Measurements from ENCODE around the gene ARHGEF3. TPM values are rescaled to one million over a fixed set of nuclear protein-coding genes. Genes with fewer than 3 reads are reported as not detected.

ARHGEF3 gene
- total RNA-seq, 3 donors from 2014 or later (not counting 1 experiment from before 2014, with no cell fraction given): 112 to 211 (median 135) TPM

GRCh38 chr3:56732109-56732508, 69.6 kb downstream of the ARHGEF3 start:
- ATAC-seq (peak in 2 of 3 donors; percentile 7 to 9), DNase-seq (no peak)
- H3K36me3 ChIP-seq (ENCODE audit: control insufficient read depth, insufficient read depth, low read length): peaks cover 81% of the 10 kb centered on the region
- H3K4me1 ChIP-seq (ENCODE audit: control insufficient read depth, insufficient read depth, low read length): peaks cover 33% of the 10 kb centered on the region
- intact Hi-C loops (cut with micrococcal nuclease): loop anchor here (5.0 kb wide), 1 partner anchor 50 kb away; no protein-coding TSS in a partner anchor
- H3K27ac ChIP-seq (ENCODE audit: low read length): peak overlapping the region; percentile 66
- Mint-ChIP-seq H3K9me3 (no peaks in the 10 kb centered on the region), H3K36me3 (peaks cover 47% of the 10 kb centered on the region), H3K27me3 (ENCODE audit: low read depth in 2 of 2) (no peaks in the 10 kb centered on the region), H3K27ac (peak overlapping the region; percentile 89 to 94), H3K4me3 (peak overlapping the region; percentile 83), H3K4me1 (peaks cover 48 to 70% of the 10 kb centered on the region in 2 donors)
- H3K9me3 ChIP-seq (ENCODE audit: control insufficient read depth, insufficient read depth, low read length): no peaks in the 10 kb centered on the region
- TF ChIP-seq, protein P1, sequence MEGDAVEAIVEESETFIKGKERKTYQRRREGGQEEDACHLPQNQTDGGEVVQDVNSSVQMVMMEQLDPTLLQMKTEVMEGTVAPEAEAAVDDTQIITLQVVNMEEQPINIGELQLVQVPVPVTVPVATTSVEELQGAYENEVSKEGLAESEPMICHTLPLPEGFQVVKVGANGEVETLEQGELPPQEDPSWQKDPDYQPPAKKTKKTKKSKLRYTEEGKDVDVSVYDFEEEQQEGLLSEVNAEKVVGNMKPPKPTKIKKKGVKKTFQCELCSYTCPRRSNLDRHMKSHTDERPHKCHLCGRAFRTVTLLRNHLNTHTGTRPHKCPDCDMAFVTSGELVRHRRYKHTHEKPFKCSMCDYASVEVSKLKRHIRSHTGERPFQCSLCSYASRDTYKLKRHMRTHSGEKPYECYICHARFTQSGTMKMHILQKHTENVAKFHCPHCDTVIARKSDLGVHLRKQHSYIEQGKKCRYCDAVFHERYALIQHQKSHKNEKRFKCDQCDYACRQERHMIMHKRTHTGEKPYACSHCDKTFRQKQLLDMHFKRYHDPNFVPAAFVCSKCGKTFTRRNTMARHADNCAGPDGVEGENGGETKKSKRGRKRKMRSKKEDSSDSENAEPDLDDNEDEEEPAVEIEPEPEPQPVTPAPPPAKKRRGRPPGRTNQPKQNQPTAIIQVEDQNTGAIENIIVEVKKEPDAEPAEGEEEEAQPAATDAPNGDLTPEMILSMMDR (IDR thresholded peaks at IDR 0.05): no peak
- whole genome bisulfite sequencing (ENCODE audit: insufficient coverage): 56% methylated on average over 8 of the region's 8 CpGs
- H3K27me3 ChIP-seq (ENCODE audit: control insufficient read depth, insufficient read depth, low read length): no peaks in the 10 kb centered on the region
- no peak overlapping the region for H3K4me3 ChIP-seq (ENCODE audit: low read length)

GRCh38 chr3:56725175-56725574, 76.6 kb downstream of the ARHGEF3 start:
- Histone ChIP-seq H3K27me3 (ENCODE audit: control insufficient read depth, insufficient read depth, low read length) (no peaks in the 10 kb centered on the region), H3K9me3 (ENCODE audit: control insufficient read depth, insufficient read depth, low read length) (no peaks in the 10 kb centered on the region), H3K4me3 (ENCODE audit: low read length) (no peak overlapping the region), H3K27ac (ENCODE audit: low read length) (peak overlapping the region; percentile 75), H3K36me3 (ENCODE audit: control insufficient read depth, insufficient read depth, low read length) (peaks cover 61% of the 10 kb centered on the region), H3K4me1 (ENCODE audit: control insufficient read depth, insufficient read depth, low read length) (peaks cover 31% of the 10 kb centered on the region)
- ATAC-seq: peak; percentile 69 to 94 (median 76)
- Mint-ChIP-seq H3K27ac (peak overlapping the region; percentile 88 to 89), H3K4me1 (peaks cover 49 to 70% of the 10 kb centered on the region in 2 donors), H3K27me3 (ENCODE audit: low read depth in 2 of 2) (no peaks in the 10 kb centered on the region), H3K9me3 (peaks cover 0 to 3% of the 10 kb centered on the region in 2 donors), H3K4me3 (peak overlapping the region; percentile 81), H3K36me3 (peaks cover 32% of the 10 kb centered on the region)
- WGBS (ENCODE audit: insufficient coverage): 13% methylated on average over 3 of the region's 3 CpGs
- intact Hi-C loops (cut with micrococcal nuclease): loop anchor here (1.0 to 2.0 kb wide), 3 partner anchors 20 to 72 kb away; no protein-coding TSS in a partner anchor
- TF ChIP-seq, protein P1 (IDR thresholded peaks at IDR 0.05): no peak
- DNase-seq: peak; percentile 56 to 77

GRCh38 chr3:56724676-56725075, 77.1 kb downstream of the ARHGEF3 start:
- ATAC-seq: no peak
- peak overlapping the region; percentile 81 for H3K4me3 Mint-ChIP-seq

More at GRCh38 chr3:56724676-56725075, 77.1 kb downstream of the ARHGEF3 start:
- Histone ChIP-seq H3K27ac (ENCODE audit: low read length) (peak overlapping the region; percentile 75), H3K4me3 (ENCODE audit: low read length) (no peak overlapping the region), H3K4me1 (ENCODE audit: control insufficient read depth, insufficient read depth, low read length) (peaks cover 31% of the 10 kb centered on the region), H3K9me3 (ENCODE audit: control insufficient read depth, insufficient read depth, low read length) (no peaks in the 10 kb centered on the region), H3K27me3 (ENCODE audit: control insufficient read depth, insufficient read depth, low read length) (no peaks in the 10 kb centered on the region), H3K36me3 (ENCODE audit: control insufficient read depth, insufficient read depth, low read length) (peaks cover 57% of the 10 kb centered on the region)
- intact Hi-C loops (cut with micrococcal nuclease): loop anchor here (1.0 to 2.0 kb wide), 3 partner anchors 20 to 72 kb away; no protein-coding TSS in a partner anchor
- Mint-ChIP-seq H3K36me3 (peaks cover 32% of the 10 kb centered on the region), H3K4me1 (peaks cover 54 to 75% of the 10 kb centered on the region in 2 donors), H3K9me3 (peaks cover 0 to 3% of the 10 kb centered on the region in 2 donors), H3K27me3 (ENCODE audit: low read depth in 2 of 2) (no peaks in the 10 kb centered on the region), H3K27ac (peak overlapping the region; percentile 88 to 89)
- TF ChIP-seq, protein P1 (IDR thresholded peaks at IDR 0.05): no peak
- no peak for DNase-seq
- 100% methylated on average over 1 of the region's 3 CpGs for WGBS (ENCODE audit: insufficient coverage)

Data from natural killer cell (primary cell).